ENCODE measurements around the gene IL1R2.

The IL1R2 gene

DNA sequence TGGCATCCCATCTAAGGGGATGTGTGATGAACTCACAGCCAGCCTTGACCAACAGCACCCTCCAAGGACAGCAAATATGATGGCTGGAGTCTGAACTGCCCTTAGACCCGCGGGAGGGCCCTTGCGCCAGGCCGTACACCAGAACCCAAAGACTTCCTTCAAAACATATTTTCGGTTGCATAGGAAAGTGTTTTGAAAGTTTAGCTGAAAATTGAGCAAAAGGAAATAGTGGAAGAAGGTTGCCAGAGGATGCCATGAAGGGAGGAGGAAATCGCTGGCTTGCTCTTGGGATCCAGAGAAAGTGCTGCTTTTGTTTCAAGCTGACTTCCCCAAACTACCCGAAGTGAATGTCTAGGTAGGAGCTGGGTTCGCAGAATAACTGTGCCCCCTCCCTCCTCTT is 61.3 kb downstream of the IL1R2 start:
- no peak for TF ChIP-seq CTCF (IDR thresholded peaks at IDR 0.05; ENCODE audit: low read depth, low read length)
- no peak overlapping the region for H3K4me3 ChIP-seq (ENCODE audit: low read depth, low read length)

GRCh38 chr2:102055346-102055990 is 63.7 kb downstream of the IL1R2 start:
- no peak for TF ChIP-seq CTCF (IDR thresholded peaks at IDR 0.05; ENCODE audit: low read depth, low read length)
- H3K4me3 ChIP-seq (ENCODE audit: low read depth, low read length): no peak overlapping the region

DNA sequence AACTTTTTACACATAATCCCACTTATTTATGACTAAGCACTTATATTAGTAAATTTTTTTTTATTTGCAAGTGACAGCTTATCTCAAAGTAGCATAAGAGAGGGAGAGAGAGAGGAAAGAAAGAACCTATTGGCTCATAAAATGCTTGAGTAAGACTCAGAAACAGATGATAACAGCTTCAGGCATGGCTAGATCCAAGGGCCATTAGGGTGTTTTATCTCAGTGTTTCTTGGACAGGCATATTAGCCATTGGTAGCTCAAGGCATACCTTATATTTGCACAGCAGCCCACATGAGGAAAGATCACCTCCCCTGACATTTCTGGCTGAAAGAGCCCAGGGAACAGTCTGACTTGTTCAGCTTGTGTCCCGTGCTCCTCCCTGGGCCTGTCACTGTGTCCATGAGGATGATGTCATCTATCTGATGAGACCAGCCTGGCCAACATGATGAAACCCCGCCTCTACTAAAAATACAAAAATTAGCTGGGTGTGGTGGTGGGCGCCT is 64.4 kb downstream of the IL1R2 start:
- H3K4me3 ChIP-seq (ENCODE audit: low read depth, low read length): no peak overlapping the region
- TF ChIP-seq CTCF (IDR thresholded peaks at IDR 0.05; ENCODE audit: low read depth, low read length): no peak

DNA sequence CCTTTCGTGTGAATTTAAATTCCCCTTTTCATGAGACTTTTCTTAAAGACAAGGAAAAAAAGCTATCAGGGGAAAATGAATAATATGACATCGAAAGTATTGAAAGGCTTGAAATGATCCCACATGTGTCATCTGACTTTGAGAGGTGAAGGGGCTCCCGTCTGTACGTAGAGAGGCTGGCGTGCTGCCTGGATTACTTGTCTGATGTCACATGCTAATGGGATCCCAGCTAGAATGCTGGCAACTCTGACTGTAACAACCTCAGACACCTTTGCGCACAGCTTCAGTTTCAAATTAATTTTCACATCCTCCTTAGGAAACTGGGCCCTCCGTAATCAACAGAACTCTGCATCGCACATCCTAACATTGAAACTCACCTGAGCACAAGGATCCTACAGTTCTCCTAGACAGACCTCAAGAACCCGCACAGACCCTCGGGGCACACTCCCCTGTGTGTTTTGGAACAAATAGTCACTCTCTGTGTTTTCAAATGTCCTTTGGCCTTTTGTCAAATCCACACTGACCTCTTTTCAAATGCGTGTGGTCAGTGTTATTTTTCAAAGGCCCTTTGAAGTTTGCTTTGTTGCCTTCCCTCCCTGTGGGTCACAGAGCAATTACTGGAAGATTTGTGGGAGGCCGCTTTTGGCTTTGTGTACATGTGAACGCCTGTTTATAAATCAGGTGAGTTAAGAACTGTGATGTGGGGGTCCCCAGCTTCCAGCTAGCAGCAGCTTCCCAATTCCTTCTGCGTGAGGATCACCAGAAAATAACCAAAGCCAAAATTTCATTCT is 65.9 kb downstream of the IL1R2 start:
- no peak overlapping the region for H3K4me3 ChIP-seq (ENCODE audit: low read depth, low read length)
- no peak for TF ChIP-seq CTCF (IDR thresholded peaks at IDR 0.05; ENCODE audit: low read depth, low read length)

GRCh38 chr2:102058293-102058833 is 66.6 kb downstream of the IL1R2 start:
- H3K4me3 ChIP-seq (ENCODE audit: low read depth, low read length): no peak overlapping the region

GRCh38 chr2:102059151-102059550 is 67.4 kb downstream of the IL1R2 start:
- TF ChIP-seq CTCF (IDR thresholded peaks at IDR 0.05; ENCODE audit: low read depth, low read length): no peak
- no peak overlapping the region for H3K4me3 ChIP-seq (ENCODE audit: low read depth, low read length)

More at GRCh38 chr2:102058293-102058833, 66.6 kb downstream of the IL1R2 start:
- no peak for TF ChIP-seq CTCF (IDR thresholded peaks at IDR 0.05; ENCODE audit: low read depth, low read length)

DNA sequence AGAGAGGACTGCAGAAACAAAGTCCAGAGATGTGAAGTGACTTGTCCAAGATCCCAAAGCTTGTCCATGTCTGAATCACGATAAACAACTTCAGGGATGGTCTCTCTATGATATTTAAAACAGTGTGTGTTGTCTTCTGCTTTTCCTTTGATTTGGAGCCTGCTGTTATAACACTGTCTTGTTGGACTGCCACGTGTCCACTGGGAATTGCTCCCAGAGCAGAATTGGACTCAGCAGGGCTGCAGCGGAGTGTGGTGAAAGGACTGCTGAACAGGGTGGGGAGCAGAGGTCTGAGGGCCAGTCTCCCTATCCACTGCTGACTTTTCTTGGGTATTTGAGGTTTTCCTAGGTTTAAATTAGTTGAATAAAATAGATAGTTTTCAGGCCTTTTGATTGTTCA is 68.3 kb downstream of the IL1R2 start:
- TF ChIP-seq CTCF (IDR thresholded peaks at IDR 0.05; ENCODE audit: low read depth, low read length): no peak

More for the DNA sequence above, 68.3 kb downstream of the IL1R2 start:
- no peak overlapping the region for H3K4me3 ChIP-seq (ENCODE audit: low read depth, low read length)

Measured in WI38 (cell line).